HG03108 (cell line): ENCODE results near the gene RBP5.
"Not testable (repeated sequence)": the region's sequence is repeated elsewhere in the genome, so short reads cannot be mapped to it uniquely, and the experiment has no call there.

ENCODE experiments used
- ATAC-seq: cut with Tn5 transposase; IDR thresholded peaks from one replicate; pipeline ENCODE4 v1.9.1; 2021; ENCODE audit warnings: moderate library complexity; ENCODE audit not compliant: unreplicated experiment

Gene RBP5

GRCh38 chr12:7123806-7124522 is 4.7 kb downstream of the RBP5 start:
- ATAC-seq = no peak

DNA sequence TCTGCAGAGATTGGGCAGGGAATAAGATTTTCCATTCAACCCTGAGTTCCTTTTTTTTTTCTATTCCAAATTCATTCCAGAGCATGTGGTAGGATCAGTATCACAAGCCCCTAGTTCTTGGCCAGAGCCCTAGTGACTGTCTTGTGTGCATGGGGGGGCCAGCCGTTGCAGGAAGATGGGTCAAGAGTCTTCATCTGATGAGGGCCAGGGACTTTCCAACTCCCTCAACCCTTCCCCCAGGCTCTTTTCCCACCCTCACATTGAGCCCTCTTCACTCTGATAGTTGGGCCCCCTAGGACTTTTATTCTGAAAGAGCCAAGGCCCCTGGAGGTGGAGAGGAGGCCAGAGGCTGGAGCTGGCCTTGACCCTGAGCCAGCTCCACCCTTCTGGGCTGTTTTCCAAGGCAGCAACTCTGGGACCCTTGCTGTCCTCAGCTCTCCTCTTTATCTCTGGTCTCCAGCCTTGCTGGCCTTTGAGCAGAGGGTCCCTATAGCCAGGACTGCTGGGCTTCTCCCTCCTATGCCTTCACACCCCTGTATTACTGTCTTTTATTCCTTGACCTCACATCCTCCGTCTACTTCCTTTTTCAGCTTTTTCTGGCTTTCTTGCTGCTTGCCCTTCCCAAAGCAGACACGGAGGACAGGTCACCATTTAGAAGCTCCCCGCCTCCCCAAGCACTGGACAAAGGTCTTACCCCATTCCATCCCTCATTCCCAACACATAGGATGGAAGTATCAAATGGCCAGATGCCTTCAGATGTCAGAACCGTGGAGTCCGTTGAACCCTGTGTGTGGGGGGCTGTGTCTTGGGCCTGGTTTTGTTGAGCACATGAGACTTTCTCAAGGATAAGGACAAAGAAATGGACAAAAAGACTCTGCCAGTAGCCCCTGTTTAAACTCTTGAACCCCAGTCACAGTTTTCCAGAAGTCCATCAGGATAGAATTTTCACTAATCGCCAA is 5.6 kb downstream of the RBP5 start:
- ATAC-seq = no peak

DNA sequence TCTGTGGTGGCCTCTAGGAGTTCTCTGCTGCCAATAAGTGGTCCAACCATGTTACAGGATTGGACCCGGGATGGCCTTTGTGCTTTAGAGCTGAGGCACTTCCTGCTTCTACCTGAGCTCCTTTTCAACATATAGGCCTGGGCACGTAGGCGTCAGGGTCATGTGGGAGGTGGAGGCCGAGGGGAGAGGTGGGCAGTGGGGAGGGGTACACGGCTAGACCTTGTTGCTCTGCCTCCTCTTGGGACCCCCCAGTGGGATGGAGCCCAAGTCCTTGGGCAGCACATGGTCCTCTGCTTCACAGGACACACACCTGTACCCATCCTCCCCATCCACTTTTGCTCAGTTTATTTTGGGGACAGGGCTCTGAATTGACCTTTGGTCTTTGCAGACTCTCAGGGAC is 7.4 kb downstream of the RBP5 start:
- no peak for ATAC-seq

DNA sequence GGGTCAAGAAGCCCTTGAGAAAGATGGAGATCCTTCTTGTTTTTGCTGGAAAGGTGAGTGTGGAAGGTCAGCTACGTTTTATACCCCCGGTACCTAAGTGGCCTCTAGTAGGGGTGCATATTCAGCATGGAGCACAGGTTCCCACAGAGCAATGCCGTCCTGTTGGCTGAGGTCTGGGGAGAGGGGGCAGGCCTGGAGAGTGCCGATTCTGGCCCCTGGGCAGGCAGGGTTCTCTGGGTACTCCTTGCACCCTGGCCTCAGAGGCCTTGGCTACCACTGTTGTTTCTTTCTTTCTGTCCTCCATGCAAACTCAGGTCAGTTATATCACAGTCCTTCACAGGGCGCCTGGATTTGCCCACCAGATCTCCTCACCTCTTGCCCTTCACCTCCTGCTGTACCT is 8.5 kb downstream of the RBP5 start:
- ATAC-seq = no peak

DNA sequence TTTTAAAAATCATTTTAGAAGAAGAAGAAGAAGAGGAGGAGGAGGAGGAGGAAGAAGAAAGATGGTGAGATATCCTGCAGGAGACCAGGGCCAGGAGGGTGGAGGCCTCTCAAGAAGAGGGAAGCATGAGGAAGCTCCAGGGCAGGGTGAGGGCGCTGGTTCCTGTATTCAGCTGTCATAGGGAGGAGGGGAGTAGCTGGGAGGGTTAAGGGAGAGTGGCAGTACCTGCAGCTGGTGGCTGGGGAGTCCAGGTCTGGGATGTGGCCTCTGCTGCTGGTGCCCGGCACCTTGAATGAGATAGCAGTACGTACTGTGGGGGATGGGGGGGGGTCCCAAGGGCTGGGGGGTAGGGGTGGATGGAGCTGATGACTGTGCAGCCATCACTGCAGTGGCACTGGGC is 9.8 kb downstream of the RBP5 start:
- no peak for ATAC-seq

DNA sequence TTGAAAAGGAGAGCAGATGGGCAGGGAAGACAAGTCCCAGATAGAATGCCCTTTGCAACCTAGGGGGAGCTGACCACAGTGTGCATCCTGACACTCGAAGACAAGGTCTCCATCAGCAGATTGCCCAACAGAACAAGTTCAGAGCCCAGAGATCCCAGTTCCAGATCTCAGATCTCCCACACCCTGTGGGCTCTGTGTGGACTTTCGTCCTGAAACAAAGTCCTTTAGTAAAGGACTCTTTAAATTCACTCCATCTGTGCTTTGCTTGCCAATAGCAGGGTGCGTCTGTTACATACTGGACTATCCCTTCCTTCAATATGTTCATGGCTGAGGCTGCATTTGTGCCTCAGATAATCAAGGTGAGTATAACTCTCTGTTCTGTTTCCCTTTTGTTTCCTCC is 11.0 kb downstream of the RBP5 start:
- ATAC-seq = no peak

- no peak for ATAC-seq
Measured at GRCh38 chr12:7116916-7117315, 11.8 kb downstream of the RBP5 start.

DNA sequence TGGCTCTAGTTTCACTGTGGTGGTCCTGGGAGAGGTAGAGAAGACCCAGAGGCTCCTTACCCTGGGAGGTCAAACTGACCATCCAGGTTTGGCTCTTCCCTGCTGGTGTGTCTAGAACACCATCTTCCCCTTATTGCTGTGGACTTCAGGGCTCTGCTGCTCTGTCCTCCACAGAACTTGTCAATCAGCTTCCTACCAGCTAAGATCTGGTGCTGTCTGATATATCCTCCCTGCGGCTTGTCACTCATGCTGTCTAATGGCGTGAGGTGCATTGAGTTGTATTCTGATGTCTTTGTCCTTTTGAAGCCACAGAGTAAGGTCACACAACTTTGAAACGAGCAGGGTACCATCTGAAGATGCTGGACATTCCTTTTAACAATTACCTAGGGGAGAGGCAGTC is 12.5 kb downstream of the RBP5 start:
- ATAC-seq = no peak

GRCh38 chr12:7114851-7115250 is 13.8 kb downstream of the RBP5 start:
- ATAC-seq = no peak

- ATAC-seq = no peak
Measured at GRCh38 chr12:7114008-7114407, 14.7 kb downstream of the RBP5 start.

- no peak for ATAC-seq
Measured at GRCh38 chr12:7113389-7113871, 15.3 kb downstream of the RBP5 start.

GRCh38 chr12:7112041-7112440 is 16.6 kb downstream of the RBP5 start:
- no peak for ATAC-seq

- ATAC-seq = no peak
Measured at GRCh38 chr12:7110661-7111060, 18.0 kb downstream of the RBP5 start.

GRCh38 chr12:7109572-7109920 is 19.1 kb downstream of the RBP5 start:
- ATAC-seq = no peak

GRCh38 chr12:7108796-7109571 is 19.7 kb downstream of the RBP5 start, which contains the start of gene C1RL:
TSS of gene C1RL (minus strand) at chr12:7109214. CDS start at chr12:7109180, 34 bp downstream.
- peak; percentile 34 for ATAC-seq

DNA sequence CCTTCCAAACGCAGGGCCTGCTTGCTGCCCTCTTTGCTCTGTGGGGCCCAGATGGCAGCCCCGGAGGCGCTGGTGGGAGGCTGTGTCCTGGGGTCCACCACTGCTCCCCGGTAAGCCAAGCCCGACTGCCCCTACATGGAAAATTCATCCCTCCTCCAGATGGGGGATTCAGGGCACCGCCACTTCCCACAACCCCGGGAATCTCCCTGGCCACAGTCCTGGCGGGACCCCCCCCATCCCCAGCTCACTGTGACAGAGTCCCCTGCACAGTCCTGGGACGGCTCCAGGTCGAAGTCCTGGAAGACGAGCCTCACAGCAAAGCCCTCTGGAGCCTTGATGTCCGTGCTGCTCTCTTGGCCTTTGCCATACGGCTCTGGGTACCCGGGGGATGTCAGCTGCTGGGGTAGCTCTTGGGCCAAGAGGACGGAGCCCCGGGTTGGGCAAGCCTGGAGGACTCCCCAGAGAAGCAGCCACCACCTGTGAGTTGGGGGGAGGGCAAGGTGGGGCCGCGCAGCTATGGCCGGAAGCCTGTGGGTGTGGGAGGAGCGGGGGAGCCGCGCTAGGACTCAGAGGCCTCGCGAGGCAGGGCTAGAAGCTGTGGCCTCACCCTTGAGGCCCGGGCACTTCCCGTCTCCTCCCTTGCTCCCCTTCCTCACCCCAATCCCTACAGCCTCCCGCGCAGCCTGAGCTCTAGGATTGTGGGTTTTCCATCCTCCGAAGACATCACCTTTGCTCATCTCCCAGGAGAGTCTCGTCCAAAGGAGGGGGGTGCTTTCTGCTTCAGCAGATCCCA is 20.5 kb downstream of the RBP5 start:
- ATAC-seq = peak; percentile 94

- no peak for ATAC-seq
Measured at GRCh38 chr12:7107636-7108002, 21.1 kb downstream of the RBP5 start.

DNA sequence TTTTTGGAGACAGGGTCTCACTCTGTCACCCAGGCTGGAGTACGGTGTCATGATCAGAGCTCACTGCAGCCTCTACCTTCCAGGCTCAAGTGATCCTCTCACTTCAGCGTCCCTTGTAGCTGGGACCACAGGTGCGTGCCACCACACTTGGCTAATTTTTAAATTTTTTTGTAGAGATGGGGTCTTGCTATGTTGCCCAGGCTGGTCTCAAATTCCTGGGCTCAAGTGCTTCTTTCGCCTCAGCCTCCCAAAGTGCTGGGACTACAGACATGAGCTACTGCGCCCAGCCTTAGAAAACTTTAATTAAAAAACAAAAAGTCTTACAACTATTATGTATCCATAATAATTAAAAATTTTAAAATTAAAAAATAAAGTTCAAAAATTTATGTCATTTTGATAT is 21.5 kb downstream of the RBP5 start:
- not testable (repeated sequence) for ATAC-seq

GRCh38 chr12:7106082-7106481 is 22.6 kb downstream of the RBP5 start:
- ATAC-seq = no peak

GRCh38 chr12:7103837-7104584 is 24.7 kb downstream of the RBP5 start:
- ATAC-seq = no peak
